CD14-positive monocyte (primary cell): ENCODE results near the gene WDR70. TPM values are rescaled to one million over a fixed set of nuclear protein-coding genes. Genes with fewer than 3 reads are reported as not detected.

Source experiments
- DNase-seq, 3 donors: peaks; one replicate each; pipeline ENCODE4 v3.0.0-alpha.2; 2011 to 2022
- H2AFZ ChIP-seq: 2 replicates; pipeline ENCODE4 v1.6.0; 2012; ENCODE audit warnings: mild to moderate bottlenecking, low read depth, low read length, inconsistent platforms; ENCODE audit not compliant: insufficient read depth, poor library complexity, severe bottlenecking
- H3K27ac ChIP-seq, 2 donors: 1 replicate in 1 of 2; 2 replicates in 1 of 2; pipeline ENCODE4 v1.5.1; 2012 to 2013; ENCODE audit warnings: low read length in 2 of 2, control low read depth in 1 of 2, inconsistent platforms in 1 of 2, low read depth in 1 of 2, mild to moderate bottlenecking in 1 of 2
- H3K27me3 ChIP-seq, 2 donors: one replicate each; pipeline versions ENCODE4 v1.6.0 to v1.6.1; 2011 to 2013; ENCODE audit warnings: low read length in 2 of 2; ENCODE audit not compliant: control insufficient read depth in 2 of 2, insufficient read depth in 2 of 2
- H3K36me3 ChIP-seq, 2 donors: replicated peaks in 1 of 2; 1 replicate in 1 of 2; 2 replicates in 1 of 2; pipeline versions ENCODE4 v1.5.1 to v1.6.1; 2012 to 2013; ENCODE audit warnings: low read length in 2 of 2, control low read depth in 1 of 2, inconsistent platforms in 1 of 2, mild to moderate bottlenecking in 1 of 2; ENCODE audit not compliant: insufficient read depth in 2 of 2, control insufficient read depth in 1 of 2
- H3K4me1 ChIP-seq, 2 donors: 1 replicate in 1 of 2; 2 replicates in 1 of 2; pipeline versions ENCODE4 v1.5.1 to v1.6.1; 2012 to 2013; ENCODE audit warnings: low read length in 2 of 2, control low read depth in 1 of 2, inconsistent platforms in 1 of 2, mild to moderate bottlenecking in 1 of 2, moderate library complexity in 1 of 2; ENCODE audit not compliant: insufficient read depth in 2 of 2, control insufficient read depth in 1 of 2
- H3K4me2 ChIP-seq: replicated peaks from 2 replicates; pipeline ENCODE3; 2012; ENCODE audit warnings: low read length, moderate library complexity, mild to moderate bottlenecking; ENCODE audit not compliant: poor library complexity, severe bottlenecking; ENCODE audit errors: extremely low read depth
- H3K4me3 ChIP-seq, 3 experiments: fragments of 200-600 bp in 1 of 3; sonication (generic) in 1 of 3; replicated peaks in 1 of 3; 1 replicate in 2 of 3; 2 replicates in 1 of 3; pipeline ENCODE4 v1.5.1; 2011 to 2013; ENCODE audit warnings: low read length in 3 of 3, mild to moderate bottlenecking in 3 of 3, control low read depth in 2 of 3, low read depth in 2 of 3, inconsistent platforms in 1 of 3, moderate library complexity in 1 of 3
- H3K79me2 ChIP-seq: 2 replicates; pipeline ENCODE4 v1.6.0; 2012; ENCODE audit warnings: mild to moderate bottlenecking, control low read depth, inconsistent platforms, low read length, moderate library complexity; ENCODE audit not compliant: insufficient read depth
- H3K9ac ChIP-seq: 2 replicates; pipeline ENCODE4 v1.6.0; 2017; ENCODE audit warnings: low read length, mild to moderate bottlenecking; ENCODE audit not compliant: insufficient read depth, poor library complexity, severe bottlenecking
- H3K9me3 ChIP-seq, 2 donors: replicated peaks in 1 of 2; 1 replicate in 1 of 2; 2 replicates in 1 of 2; pipeline versions ENCODE4 v1.5.1 to v1.6.1; 2012 to 2013; ENCODE audit warnings: low read length in 2 of 2, control low read depth in 1 of 2; ENCODE audit not compliant: control insufficient read depth in 1 of 2, insufficient read depth in 1 of 2
- H4K20me1 ChIP-seq: 2 replicates; pipeline ENCODE4 v1.6.0; 2012; ENCODE audit warnings: mild to moderate bottlenecking, low read length, control low read depth, moderate library complexity; ENCODE audit not compliant: insufficient read depth
- H3K27ac Mint-ChIP-seq, 7 donors: one replicate each; pipeline ENCODE4 v1.8.0; 2020; ENCODE audit warnings: mild to moderate bottlenecking in 7 of 7, mixed read lengths in 7 of 7, moderate library complexity in 6 of 7, inconsistent platforms in 2 of 7
- H3K27me3 Mint-ChIP-seq, 3 donors: one replicate each; pipeline ENCODE4 v1.8.0; 2021 to 2022; ENCODE audit warnings: low read depth in 3 of 3, mild to moderate bottlenecking in 3 of 3, mixed read lengths in 3 of 3, moderate library complexity in 3 of 3, inconsistent platforms in 1 of 3
- H3K36me3 Mint-ChIP-seq, 2 donors: one replicate each; pipeline ENCODE4 v1.8.0; 2020; ENCODE audit warnings: mixed read lengths in 2 of 2, inconsistent platforms in 1 of 2, mild to moderate bottlenecking in 1 of 2
- H3K4me1 Mint-ChIP-seq: one replicate; pipeline ENCODE4 v1.8.0; 2020; ENCODE audit warnings: mild to moderate bottlenecking, mixed read lengths
- H3K4me3 Mint-ChIP-seq, 2 donors: one replicate each; pipeline ENCODE4 v1.8.0; 2020; ENCODE audit warnings: mild to moderate bottlenecking in 2 of 2, mixed read lengths in 2 of 2, moderate library complexity in 1 of 2
- H3K9me3 Mint-ChIP-seq, 7 donors: one replicate each; pipeline ENCODE4 v1.8.0; 2020 to 2022; ENCODE audit warnings: mixed read lengths in 7 of 7, mild to moderate bottlenecking in 6 of 7, moderate library complexity in 6 of 7, inconsistent platforms in 2 of 7
- WGBS: methylation state at CpG from one replicate; pipeline ENCODE4 v1.1.5; 2013; ENCODE audit warnings: missing lambda C conversion rate; ENCODE audit not compliant: insufficient coverage; 5-methylcytosine and 5-hydroxymethylcytosine counted together
- intact Hi-C, 2 donors: fragments of 100-400 bp; cut with micrococcal nuclease; formaldehyde crosslinking; loops; one replicate each; pipeline versions ENCODE4 v1.15.0 to v1.15.1; 2023
- polyA plus RNA-seq, 3 donors: library from polyadenylated mRNA; depleted of rRNA in 1 of 3; unstranded in 2 of 3; stranded (reverse) in 1 of 3; fragments of 300-500 nt in 2 of 3; fragments of >200 nt in 1 of 3; fragmentation: Illumina TruSeq in 2 of 3; gene quantifications; 1 replicate in 2 of 3; 2 replicates in 1 of 3; pipeline ENCODE4 v1.2.3, GENCODE V29; 2012 to 2021
- TF ChIP-seq, protein P1 (sequence below): fragments of 200-600 bp; IDR thresholded peaks from one replicate; pipeline ENCODE4 v1.8.0; 2022; ENCODE audit warnings: antibody characterized with exemption, mild to moderate bottlenecking

WDR70 gene
- polyA plus RNA-seq, 3 donors: 13.1 to 21.0 (median 19.1) TPM

DNA sequence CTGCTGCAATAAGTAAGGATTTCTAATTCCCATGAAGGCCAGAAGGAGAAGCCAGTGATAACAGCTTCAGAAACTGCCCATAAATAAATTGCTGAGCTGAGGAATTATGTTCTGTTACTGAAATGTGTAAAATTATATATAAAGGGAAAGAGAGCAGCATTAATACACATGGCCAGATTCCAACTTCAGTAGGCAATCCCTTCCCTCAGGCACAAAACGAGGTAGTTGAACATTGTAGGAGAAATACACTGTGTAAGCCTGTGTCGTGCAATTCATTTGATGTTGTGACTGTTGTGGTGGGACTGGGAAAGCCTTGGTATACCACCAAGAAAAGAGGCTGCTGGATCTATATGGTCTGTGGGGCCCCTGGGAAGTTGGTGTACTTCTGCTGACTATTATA, 192.9 kb downstream of the WDR70 start:
- DNase-seq: no peak
- H3K27me3 Mint-ChIP-seq: no peaks in the 10 kb centered on the region
- H3K9me3 Mint-ChIP-seq: peaks cover 0 to 3% (median 0%) of the 10 kb centered on the region in 7 donors
- no peak overlapping the region for H3K27ac Mint-ChIP-seq
- H2AFZ ChIP-seq: no peak overlapping the region
- no peaks in the 10 kb centered on the region for H4K20me1 ChIP-seq
- no peak overlapping the region for H3K4me2 ChIP-seq
- peaks cover 20% of the 10 kb centered on the region for H3K4me1 Mint-ChIP-seq
- H3K36me3 Mint-ChIP-seq: peaks cover 12 to 20% of the 10 kb centered on the region in 2 donors
- H3K27ac ChIP-seq: no peak overlapping the region
- no peaks in the 10 kb centered on the region for H3K9me3 ChIP-seq
- no CpG with 5 or more reads among the region's 2 CpGs for WGBS
- intact Hi-C loops: no loop called here
- no peaks in the 10 kb centered on the region for H3K79me2 ChIP-seq
- H3K36me3 ChIP-seq: peaks cover 0 to 6% of the 10 kb centered on the region in 2 donors
- H3K27me3 ChIP-seq: no peaks in the 10 kb centered on the region
- H3K4me3 ChIP-seq: no peak overlapping the region
- peaks cover 7 to 9% of the 10 kb centered on the region in 2 donors for H3K4me1 ChIP-seq
- TF ChIP-seq, protein P1, sequence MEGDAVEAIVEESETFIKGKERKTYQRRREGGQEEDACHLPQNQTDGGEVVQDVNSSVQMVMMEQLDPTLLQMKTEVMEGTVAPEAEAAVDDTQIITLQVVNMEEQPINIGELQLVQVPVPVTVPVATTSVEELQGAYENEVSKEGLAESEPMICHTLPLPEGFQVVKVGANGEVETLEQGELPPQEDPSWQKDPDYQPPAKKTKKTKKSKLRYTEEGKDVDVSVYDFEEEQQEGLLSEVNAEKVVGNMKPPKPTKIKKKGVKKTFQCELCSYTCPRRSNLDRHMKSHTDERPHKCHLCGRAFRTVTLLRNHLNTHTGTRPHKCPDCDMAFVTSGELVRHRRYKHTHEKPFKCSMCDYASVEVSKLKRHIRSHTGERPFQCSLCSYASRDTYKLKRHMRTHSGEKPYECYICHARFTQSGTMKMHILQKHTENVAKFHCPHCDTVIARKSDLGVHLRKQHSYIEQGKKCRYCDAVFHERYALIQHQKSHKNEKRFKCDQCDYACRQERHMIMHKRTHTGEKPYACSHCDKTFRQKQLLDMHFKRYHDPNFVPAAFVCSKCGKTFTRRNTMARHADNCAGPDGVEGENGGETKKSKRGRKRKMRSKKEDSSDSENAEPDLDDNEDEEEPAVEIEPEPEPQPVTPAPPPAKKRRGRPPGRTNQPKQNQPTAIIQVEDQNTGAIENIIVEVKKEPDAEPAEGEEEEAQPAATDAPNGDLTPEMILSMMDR: no peak
- no peak overlapping the region for H3K9ac ChIP-seq
- H3K4me3 Mint-ChIP-seq: no peak overlapping the region

- 100% methylated on average over 2 of the region's 8 CpGs for WGBS
- Histone ChIP-seq H2AFZ (no peak overlapping the region), H3K79me2 (no peaks in the 10 kb centered on the region), H4K20me1 (no peaks in the 10 kb centered on the region), H3K9ac (no peak overlapping the region), H3K36me3 (peaks cover 0 to 6% of the 10 kb centered on the region in 2 donors), H3K4me1 (no peaks in the 10 kb centered on the region), H3K27me3 (no peaks in the 10 kb centered on the region), H3K4me3 (no peak overlapping the region), H3K9me3 (no peaks in the 10 kb centered on the region), H3K27ac (no peak overlapping the region), H3K4me2 (no peak overlapping the region)
- no peak for DNase-seq
- Mint-ChIP-seq H3K9me3 (peaks cover 0 to 3% (median 0%) of the 10 kb centered on the region in 7 donors), H3K4me1 (peaks cover 6% of the 10 kb centered on the region), H3K4me3 (no peak overlapping the region), H3K27me3 (no peaks in the 10 kb centered on the region), H3K27ac (peak overlapping the region in 1 of 7 donors; percentile 12), H3K36me3 (peaks cover 12 to 15% of the 10 kb centered on the region in 2 donors)
- TF ChIP-seq, protein P1: no peak
- intact Hi-C loops: no loop called here
Observed at GRCh38 chr5:37575541-37576489, 196.7 kb downstream of the WDR70 start.
